Body of pancreas (tissue), 4 donors: ENCODE data around the gene ZBBX. TPM values are rescaled to one million over a fixed set of nuclear protein-coding genes. Genes with fewer than 3 reads are reported as not detected.

Source experiments
- ATAC-seq: fragments of 150-250 bp; one replicate; pipeline ENCODE4 v1.9.1; 2016
- DNase-seq, 4 donors: peaks; one replicate each; pipeline ENCODE4 v3.0.0-alpha.2; 2019
- H3K27ac ChIP-seq, 4 donors: fragments of 200-600 bp; sonication (generic); 1 replicate in 3 of 4; 2 replicates in 1 of 4; pipeline versions ENCODE4 v1.5.1 to v1.6.1; 2016 to 2019; ENCODE audit warnings: mild to moderate bottlenecking in 1 of 4, mixed read lengths in 1 of 4, moderate library complexity in 1 of 4
- H3K27me3 ChIP-seq, 2 donors: fragments of 200-600 bp; sonication (generic); one replicate each; pipeline ENCODE4 v1.6.0; 2016; ENCODE audit warnings: mild to moderate bottlenecking in 1 of 2
- H3K36me3 ChIP-seq, 2 donors: fragments of 200-600 bp; sonication (generic); replicated peaks in 1 of 2; 2 replicates each; pipeline ENCODE4 v1.5.1; 2016; ENCODE audit warnings: low read depth in 2 of 2; ENCODE audit not compliant: insufficient read depth in 1 of 2
- H3K4me1 ChIP-seq: fragments of 200-600 bp; sonication (generic); one replicate; pipeline ENCODE4 v1.6.0; 2016
- H3K4me3 ChIP-seq, 2 donors: fragments of 200-600 bp; sonication (generic); 1 replicate in 1 of 2; 2 replicates in 1 of 2; pipeline ENCODE4 v1.5.1; 2016 to 2019
- H3K9me3 ChIP-seq, 3 donors: fragments of 200-600 bp; sonication (generic); 1 replicate in 2 of 3; 2 replicates in 1 of 3; pipeline ENCODE4 v1.5.1; 2016
- CTCF ChIP-seq, 7 experiments: fragments of 450-650 bp in 4 of 7; fragments of 200-600 bp in 3 of 7; sonication (generic) in 3 of 7; IDR thresholded peaks; one replicate each; pipeline ENCODE4 v1.5.1; 2016 to 2019; ENCODE audit warnings: antibody characterized with exemption in 7 of 7
- POLR2A ChIP-seq, 3 donors: fragments of 450-650 bp; IDR thresholded peaks; one replicate each; pipeline ENCODE4 v1.6.1; 2016; ENCODE audit warnings: antibody characterized with exemption in 3 of 3, mild to moderate bottlenecking in 2 of 3
- WGBS, 2 donors: methylation state at CpG; one replicate each; pipeline ENCODE4 v1.1.5; 2017; 5-methylcytosine and 5-hydroxymethylcytosine counted together
- intact Hi-C: fragments of 100-400 bp; cut with DNase I; formaldehyde crosslinking; loops from one replicate; pipeline ENCODE4 v1.15.1; 2023
- total RNA-seq, 2 donors: library from RNA; depleted of rRNA; stranded (reverse); fragments of >200 nt; gene quantifications; one replicate each; pipeline ENCODE4 v1.1.0, GENCODE V29; 2016

The ZBBX gene
- total RNA-seq, 2 donors from 2014 or later: 0.26 TPM; not detected in 1

GRCh38 chr3:167241048-167241845 is 138.8 kb downstream of the ZBBX start:
- 80 to 92% methylated on average over 1 of the region's 1 CpG for WGBS, 2 donors
- no peak for ATAC-seq
- no peak for DNase-seq
- H3K4me3 ChIP-seq: no peak overlapping the region
- intact Hi-C loops: no loop called here
- no peaks in the 10 kb centered on the region for H3K27me3 ChIP-seq
- H3K27ac ChIP-seq: no peak overlapping the region
- TF ChIP-seq CTCF (IDR thresholded peaks at IDR 0.05): no peak
- no peak for TF ChIP-seq POLR2A (IDR thresholded peaks at IDR 0.05)
- H3K36me3 ChIP-seq: no peaks in the 10 kb centered on the region
- H3K9me3 ChIP-seq: no peaks in the 10 kb centered on the region
- H3K4me1 ChIP-seq: no peaks in the 10 kb centered on the region

GRCh38 chr3:167228135-167228534 is 152.0 kb downstream of the ZBBX start:
- Histone ChIP-seq H3K36me3 (no peaks in the 10 kb centered on the region), H3K27ac (no peak overlapping the region), H3K4me3 (no peak overlapping the region), H3K27me3 (no peaks in the 10 kb centered on the region), H3K4me1 (no peaks in the 10 kb centered on the region), H3K9me3 (no peaks in the 10 kb centered on the region)
- no peak for ATAC-seq
- 36 to 56% methylated on average over 3 of the region's 3 CpGs for WGBS, 2 donors
- no peak for DNase-seq
- intact Hi-C loops: no loop called here
- TF ChIP-seq POLR2A (IDR thresholded peaks at IDR 0.05): no peak
- TF ChIP-seq CTCF (IDR thresholded peaks at IDR 0.05): no peak

GRCh38 chr3:167225821-167226220 is 154.3 kb downstream of the ZBBX start:
- WGBS, 2 donors: 89 to 97% methylated on average over 1 of the region's 1 CpG
- intact Hi-C loops: no loop called here
- TF ChIP-seq POLR2A (IDR thresholded peaks at IDR 0.05) (no peak), CTCF (IDR thresholded peaks at IDR 0.05) (no peak)
- H3K9me3 ChIP-seq: no peaks in the 10 kb centered on the region
- H3K27me3 ChIP-seq: no peaks in the 10 kb centered on the region
- no peaks in the 10 kb centered on the region for H3K4me1 ChIP-seq
- no peaks in the 10 kb centered on the region for H3K36me3 ChIP-seq
- DNase-seq (no peak), ATAC-seq (no peak)
- no peak overlapping the region for H3K27ac ChIP-seq
- no peak overlapping the region for H3K4me3 ChIP-seq

GRCh38 chr3:167209011-167209410 is 171.1 kb downstream of the ZBBX start:
- Histone ChIP-seq H3K36me3 (no peaks in the 10 kb centered on the region), H3K4me3 (no peak overlapping the region), H3K27ac (no peak overlapping the region), H3K4me1 (no peaks in the 10 kb centered on the region), H3K27me3 (no peaks in the 10 kb centered on the region), H3K9me3 (no peaks in the 10 kb centered on the region)
- intact Hi-C loops: no loop called here
- ATAC-seq (peak; percentile 70), DNase-seq (peak; percentile 11 to 49 (median 34))
- no peak for TF ChIP-seq POLR2A (IDR thresholded peaks at IDR 0.05)
- peak in 4 of 7 experiments; percentile 33 to 54 (median 50) for TF ChIP-seq CTCF (IDR thresholded peaks at IDR 0.05)

GRCh38 chr3:167203062-167203461 is 177.0 kb downstream of the ZBBX start:
- 48 to 63% methylated on average over 1 of the region's 1 CpG for WGBS, 2 donors
- TF ChIP-seq POLR2A (IDR thresholded peaks at IDR 0.05) (no peak), CTCF (IDR thresholded peaks at IDR 0.05) (no peak)
- Histone ChIP-seq H3K27ac (no peak overlapping the region), H3K9me3 (no peaks in the 10 kb centered on the region), H3K27me3 (no peaks in the 10 kb centered on the region), H3K4me1 (no peaks in the 10 kb centered on the region), H3K4me3 (no peak overlapping the region), H3K36me3 (no peaks in the 10 kb centered on the region)
- DNase-seq (no peak), ATAC-seq (no peak)
- intact Hi-C loops: no loop called here
